Measurements from ENCODE around the gene UMPS. TPM values are rescaled to one million over a fixed set of nuclear protein-coding genes. Genes with fewer than 3 reads are reported as not detected.

UMPS gene
- polyA plus RNA-seq (2013, experiment 1 of 2), result 10.5 TPM
- 10.9 TPM for polyA plus RNA-seq (2013, experiment 2 of 2)

GRCh38 chr3:124730129-124730940, at the start of gene UMPS:
UMPS (plus strand) TSS chr3:124730452; CDS start chr3:124730472, 20 bp downstream.
- Histone ChIP-seq H3K4me1 (ENCODE audit: control insufficient read depth, insufficient read depth, low read depth, low read length) (peaks cover 5% of the 10 kb centered on the region), H3K36me3 (ENCODE audit: control insufficient read depth in 1 of 2, insufficient read depth in 2 of 2, low read depth in 1 of 2, low read length in 2 of 2) (peaks cover 0 to 10% of the 10 kb centered on the region in 2 experiments), H2BK15ac (ENCODE audit: low read depth, poor library complexity, severe bottlenecking) (no peak within 1 kb of the TSS), H3K4me3 (ENCODE audit: insufficient read depth in 1 of 2, low read depth in 1 of 2, low read length in 2 of 2) (peak within 1 kb of the TSS; percentile 84 to 100), H3K18ac (ENCODE audit: low read depth in 1 of 2, low read length in 2 of 2) (peak within 1 kb of the TSS; percentile 25 to 83), H3K9me3 (ENCODE audit: control insufficient read depth, low read length) (no peaks in the 10 kb centered on the region), H2AK5ac (ENCODE audit: low read length, severe bottlenecking) (no peak within 1 kb of the TSS), H3K4me2 (ENCODE audit: low read length, poor library complexity, severe bottlenecking) (peak within 1 kb of the TSS; percentile 92), H4K91ac (ENCODE audit: low read length) (peak within 1 kb of the TSS; percentile 85), H3K9ac (ENCODE audit: low read length) (peak within 1 kb of the TSS; percentile 96), H2BK5ac (ENCODE audit: low read depth, low read length, poor library complexity, severe bottlenecking) (no peak within 1 kb of the TSS), H2AFZ (ENCODE audit: low read depth, low read length) (peak within 1 kb of the TSS; percentile 43), H2BK120ac (ENCODE audit: low read depth, low read length) (no peak within 1 kb of the TSS), H3K14ac (ENCODE audit: low read length in 2 of 2) (peak within 1 kb of the TSS in 1 of 2 experiments; percentile 75), H4K8ac (ENCODE audit: low read length) (peak within 1 kb of the TSS; percentile 95), H3K27me3 (ENCODE audit: control insufficient read depth in 1 of 2, insufficient read depth in 1 of 2, low read length in 2 of 2) (no peaks in the 10 kb centered on the region), H3K23ac (ENCODE audit: low read length in 2 of 2) (no peak within 1 kb of the TSS), H3K4ac (ENCODE audit: low read depth in 1 of 2, low read length in 2 of 2) (peak within 1 kb of the TSS in 1 of 2 experiments; percentile 14), H2BK12ac (ENCODE audit: low read length in 2 of 2) (no peak within 1 kb of the TSS), H3K27ac (ENCODE audit: low read length, poor library complexity, severe bottlenecking) (no peak within 1 kb of the TSS), H3K79me1 (replicated peaks; ENCODE audit: low read length, poor library complexity, severe bottlenecking) (peaks cover 14% of the 10 kb centered on the region)
- DNase-seq, result peak; percentile 88
- WGBS, result 1% methylated on average over 43 of the region's 44 CpGs

GRCh38 chr3:124680521-124680920, 49.7 kb upstream of the UMPS start:
- Histone ChIP-seq H3K23ac (ENCODE audit: low read length in 2 of 2) (no peak overlapping the region), H3K36me3 (ENCODE audit: control insufficient read depth in 1 of 2, insufficient read depth in 2 of 2, low read depth in 1 of 2, low read length in 2 of 2) (peaks cover 0 to 3% of the 10 kb centered on the region in 2 experiments), H3K4me1 (ENCODE audit: control insufficient read depth, insufficient read depth, low read depth, low read length) (no peaks in the 10 kb centered on the region), H3K4me3 (ENCODE audit: insufficient read depth in 1 of 2, low read depth in 1 of 2, low read length in 2 of 2) (no peak overlapping the region), H2BK12ac (ENCODE audit: low read length in 2 of 2) (no peak overlapping the region), H3K79me1 (replicated peaks; ENCODE audit: low read length, poor library complexity, severe bottlenecking) (no peaks in the 10 kb centered on the region), H3K9me3 (ENCODE audit: control insufficient read depth, low read length) (no peaks in the 10 kb centered on the region), H3K14ac (ENCODE audit: low read length in 2 of 2) (no peak overlapping the region), H2BK5ac (ENCODE audit: low read depth, low read length, poor library complexity, severe bottlenecking) (no peak overlapping the region), H3K9ac (ENCODE audit: low read length) (no peak overlapping the region), H3K4me2 (ENCODE audit: low read length, poor library complexity, severe bottlenecking) (no peak overlapping the region), H3K18ac (ENCODE audit: low read depth in 1 of 2, low read length in 2 of 2) (no peak overlapping the region), H3K27me3 (ENCODE audit: control insufficient read depth in 1 of 2, insufficient read depth in 1 of 2, low read length in 2 of 2) (peaks cover 6 to 16% of the 10 kb centered on the region in 2 experiments), H4K91ac (ENCODE audit: low read length) (no peak overlapping the region), H4K8ac (ENCODE audit: low read length) (no peak overlapping the region), H2BK120ac (ENCODE audit: low read depth, low read length) (no peak overlapping the region), H2AFZ (ENCODE audit: low read depth, low read length) (no peak overlapping the region), H3K27ac (ENCODE audit: low read length, poor library complexity, severe bottlenecking) (no peak overlapping the region), H3K4ac (ENCODE audit: low read depth in 1 of 2, low read length in 2 of 2) (no peak overlapping the region), H2BK15ac (ENCODE audit: low read depth, poor library complexity, severe bottlenecking) (no peak overlapping the region), H2AK5ac (ENCODE audit: low read length, severe bottlenecking) (no peak overlapping the region)
- 93% methylated on average over 4 of the region's 4 CpGs for WGBS
- no peak for DNase-seq

GRCh38 chr3:124682263-124682662, 48.0 kb upstream of the UMPS start:
- Histone ChIP-seq H3K27me3 (ENCODE audit: control insufficient read depth in 1 of 2, insufficient read depth in 1 of 2, low read length in 2 of 2) (peaks cover 6 to 16% of the 10 kb centered on the region in 2 experiments), H3K79me1 (replicated peaks; ENCODE audit: low read length, poor library complexity, severe bottlenecking) (no peaks in the 10 kb centered on the region), H2BK120ac (ENCODE audit: low read depth, low read length) (no peak overlapping the region), H2BK15ac (ENCODE audit: low read depth, poor library complexity, severe bottlenecking) (no peak overlapping the region), H3K4me1 (ENCODE audit: control insufficient read depth, insufficient read depth, low read depth, low read length) (no peaks in the 10 kb centered on the region), H2AFZ (ENCODE audit: low read depth, low read length) (no peak overlapping the region), H2AK5ac (ENCODE audit: low read length, severe bottlenecking) (no peak overlapping the region), H4K91ac (ENCODE audit: low read length) (no peak overlapping the region), H3K27ac (ENCODE audit: low read length, poor library complexity, severe bottlenecking) (no peak overlapping the region), H3K36me3 (ENCODE audit: control insufficient read depth in 1 of 2, insufficient read depth in 2 of 2, low read depth in 1 of 2, low read length in 2 of 2) (no peaks in the 10 kb centered on the region), H3K23ac (ENCODE audit: low read length in 2 of 2) (no peak overlapping the region), H2BK5ac (ENCODE audit: low read depth, low read length, poor library complexity, severe bottlenecking) (no peak overlapping the region), H4K8ac (ENCODE audit: low read length) (no peak overlapping the region), H3K4ac (ENCODE audit: low read depth in 1 of 2, low read length in 2 of 2) (no peak overlapping the region), H3K9me3 (ENCODE audit: control insufficient read depth, low read length) (no peaks in the 10 kb centered on the region), H2BK12ac (ENCODE audit: low read length in 2 of 2) (no peak overlapping the region), H3K4me3 (ENCODE audit: insufficient read depth in 1 of 2, low read depth in 1 of 2, low read length in 2 of 2) (no peak overlapping the region), H3K4me2 (ENCODE audit: low read length, poor library complexity, severe bottlenecking) (no peak overlapping the region), H3K18ac (ENCODE audit: low read depth in 1 of 2, low read length in 2 of 2) (no peak overlapping the region), H3K9ac (ENCODE audit: low read length) (no peak overlapping the region), H3K14ac (ENCODE audit: low read length in 2 of 2) (no peak overlapping the region)
- WGBS, result 85% methylated on average over 2 of the region's 2 CpGs
- no peak for DNase-seq

DNA sequence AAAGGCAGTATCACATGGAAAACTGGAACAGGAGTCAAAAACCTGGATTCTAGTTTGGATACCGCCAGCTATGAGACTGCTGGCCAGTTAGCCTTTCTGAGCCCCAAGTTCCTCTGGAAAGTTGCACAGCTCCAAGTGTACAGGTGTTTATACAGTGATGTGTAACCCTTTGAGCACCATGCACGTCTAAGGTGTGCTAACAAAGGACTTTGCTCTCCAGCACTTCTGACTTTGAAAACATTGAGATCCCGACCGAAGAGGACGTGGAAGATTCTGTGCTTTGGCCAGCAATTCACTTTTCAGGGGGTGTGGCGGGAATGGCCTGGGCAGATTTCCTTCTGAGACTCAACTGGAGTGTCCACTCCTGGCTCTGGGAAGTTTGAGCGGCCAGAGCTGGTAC, 45.8 kb upstream of the UMPS start:
- Histone ChIP-seq H2BK5ac (ENCODE audit: low read depth, low read length, poor library complexity, severe bottlenecking) (no peak overlapping the region), H3K9ac (ENCODE audit: low read length) (no peak overlapping the region), H2BK15ac (ENCODE audit: low read depth, poor library complexity, severe bottlenecking) (no peak overlapping the region), H2BK12ac (ENCODE audit: low read length in 2 of 2) (no peak overlapping the region), H3K4me3 (ENCODE audit: insufficient read depth in 1 of 2, low read depth in 1 of 2, low read length in 2 of 2) (no peak overlapping the region), H4K91ac (ENCODE audit: low read length) (no peak overlapping the region), H2AFZ (ENCODE audit: low read depth, low read length) (no peak overlapping the region), H3K27ac (ENCODE audit: low read length, poor library complexity, severe bottlenecking) (no peak overlapping the region), H3K4ac (ENCODE audit: low read depth in 1 of 2, low read length in 2 of 2) (no peak overlapping the region), H3K9me3 (ENCODE audit: control insufficient read depth, low read length) (no peaks in the 10 kb centered on the region), H3K79me1 (replicated peaks; ENCODE audit: low read length, poor library complexity, severe bottlenecking) (no peaks in the 10 kb centered on the region), H3K18ac (ENCODE audit: low read depth in 1 of 2, low read length in 2 of 2) (no peak overlapping the region), H3K23ac (ENCODE audit: low read length in 2 of 2) (no peak overlapping the region), H3K14ac (ENCODE audit: low read length in 2 of 2) (no peak overlapping the region), H2BK120ac (ENCODE audit: low read depth, low read length) (no peak overlapping the region), H3K4me2 (ENCODE audit: low read length, poor library complexity, severe bottlenecking) (no peak overlapping the region), H2AK5ac (ENCODE audit: low read length, severe bottlenecking) (no peak overlapping the region), H3K4me1 (ENCODE audit: control insufficient read depth, insufficient read depth, low read depth, low read length) (no peaks in the 10 kb centered on the region), H3K36me3 (ENCODE audit: control insufficient read depth in 1 of 2, insufficient read depth in 2 of 2, low read depth in 1 of 2, low read length in 2 of 2) (no peaks in the 10 kb centered on the region), H3K27me3 (ENCODE audit: control insufficient read depth in 1 of 2, insufficient read depth in 1 of 2, low read length in 2 of 2) (peaks cover 6 to 16% of the 10 kb centered on the region in 2 experiments), H4K8ac (ENCODE audit: low read length) (no peak overlapping the region)
- no peak for DNase-seq
- WGBS, result 90% methylated on average over 7 of the region's 7 CpGs
